Fibroblast of skin of left biceps (primary cell): ENCODE data around the gene NEFH.

Experiments used
- DNase-seq, 2 experiments: peaks; one replicate each; pipeline ENCODE4 v3.0.0-alpha.2; 2013; ENCODE audit warnings: low read depth in 2 of 2

NEFH gene

GRCh38 chr22:29493636-29494035 is 13.6 kb downstream of the NEFH start:
- DNase-seq = no peak

DNA sequence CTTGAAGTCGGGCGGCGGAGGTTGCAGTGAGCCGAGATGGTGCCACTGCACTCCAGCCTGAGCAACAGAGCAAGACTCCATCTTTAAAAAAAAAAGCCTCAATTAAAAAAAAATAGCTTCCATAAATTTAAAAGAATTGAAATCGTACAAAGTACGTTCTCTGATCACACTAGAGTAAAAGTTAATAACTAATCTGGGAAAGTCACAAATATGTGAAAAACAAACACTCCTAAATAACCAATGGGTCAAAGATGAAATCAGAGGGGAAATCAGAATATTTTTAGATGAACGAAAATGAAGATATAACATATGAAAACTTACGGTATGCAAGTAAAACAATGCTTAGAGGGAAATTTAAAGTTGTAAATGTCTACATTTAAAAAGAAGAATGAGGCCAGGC is 19.8 kb downstream of the NEFH start:
- no peak for DNase-seq

DNA sequence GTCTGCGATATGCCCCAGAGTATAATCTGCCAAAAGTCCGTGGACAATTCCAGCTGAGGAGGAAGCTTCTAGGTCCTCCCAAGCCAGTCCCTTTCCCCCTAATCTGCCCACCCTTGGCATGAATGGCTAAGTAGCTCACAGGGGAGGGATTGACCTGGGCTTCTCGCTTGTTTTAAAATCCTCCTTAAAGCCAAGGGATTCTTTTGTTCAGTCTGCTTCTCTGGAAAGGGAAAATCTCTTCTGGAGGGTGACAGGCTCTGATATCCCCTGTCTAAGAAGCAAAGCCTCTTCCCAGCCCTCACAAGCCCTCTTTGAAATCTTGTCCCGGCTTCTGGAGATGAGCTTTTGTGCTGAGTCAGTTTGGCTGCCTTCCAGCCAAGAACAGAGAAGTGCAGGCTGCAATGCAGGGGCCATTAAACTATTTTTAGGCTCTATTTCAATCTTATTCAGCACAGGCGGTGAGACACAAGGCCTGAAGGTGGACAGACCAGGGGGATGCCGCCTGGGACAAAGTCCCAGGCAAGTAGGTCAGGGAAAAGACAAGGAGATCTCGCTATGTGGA is 23.9 kb downstream of the NEFH start:
- peak; percentile 70 for DNase-seq

DNA sequence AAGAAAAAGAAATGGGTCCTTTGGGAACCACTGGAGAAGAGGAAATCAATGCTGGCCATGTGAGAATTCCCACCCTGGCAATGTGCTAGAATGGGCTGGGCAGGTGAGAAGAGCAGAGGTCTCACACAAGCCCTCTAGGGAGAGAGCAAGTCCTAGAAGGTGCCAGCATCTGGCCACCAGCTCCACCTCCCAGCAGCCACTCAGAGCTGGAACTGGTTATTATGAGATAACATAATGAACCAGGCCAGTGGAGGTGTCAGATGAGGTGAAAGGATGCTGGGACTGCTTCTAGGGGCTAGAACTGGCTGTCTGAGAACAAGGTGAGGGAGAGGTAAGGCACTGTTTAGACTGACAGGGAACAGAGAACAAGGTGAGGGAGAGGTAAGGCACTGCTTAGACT is 29.3 kb downstream of the NEFH start:
- no peak for DNase-seq

GRCh38 chr22:29509815-29510214 is 29.8 kb downstream of the NEFH start:
- DNase-seq = no peak

DNA sequence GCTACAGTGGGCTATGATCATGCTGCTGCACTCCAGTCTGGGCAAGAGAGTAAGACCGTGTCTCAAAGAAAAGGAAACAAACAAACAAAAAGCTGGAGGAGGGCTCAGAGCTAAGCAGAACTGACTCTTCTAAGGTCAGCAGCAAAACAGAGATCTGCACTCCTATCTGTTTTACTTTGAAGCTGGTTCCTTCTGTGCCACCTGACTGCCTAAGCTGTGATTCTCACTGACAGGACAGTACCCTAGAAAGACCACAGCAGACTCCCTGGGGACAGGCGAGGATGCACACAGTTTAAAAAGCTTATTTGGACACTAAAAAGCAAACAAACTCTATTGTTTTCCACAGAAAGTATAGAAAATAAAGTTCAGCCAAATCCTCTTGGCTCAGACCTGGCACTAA is 30.5 kb downstream of the NEFH start:
- no peak for DNase-seq

DNA sequence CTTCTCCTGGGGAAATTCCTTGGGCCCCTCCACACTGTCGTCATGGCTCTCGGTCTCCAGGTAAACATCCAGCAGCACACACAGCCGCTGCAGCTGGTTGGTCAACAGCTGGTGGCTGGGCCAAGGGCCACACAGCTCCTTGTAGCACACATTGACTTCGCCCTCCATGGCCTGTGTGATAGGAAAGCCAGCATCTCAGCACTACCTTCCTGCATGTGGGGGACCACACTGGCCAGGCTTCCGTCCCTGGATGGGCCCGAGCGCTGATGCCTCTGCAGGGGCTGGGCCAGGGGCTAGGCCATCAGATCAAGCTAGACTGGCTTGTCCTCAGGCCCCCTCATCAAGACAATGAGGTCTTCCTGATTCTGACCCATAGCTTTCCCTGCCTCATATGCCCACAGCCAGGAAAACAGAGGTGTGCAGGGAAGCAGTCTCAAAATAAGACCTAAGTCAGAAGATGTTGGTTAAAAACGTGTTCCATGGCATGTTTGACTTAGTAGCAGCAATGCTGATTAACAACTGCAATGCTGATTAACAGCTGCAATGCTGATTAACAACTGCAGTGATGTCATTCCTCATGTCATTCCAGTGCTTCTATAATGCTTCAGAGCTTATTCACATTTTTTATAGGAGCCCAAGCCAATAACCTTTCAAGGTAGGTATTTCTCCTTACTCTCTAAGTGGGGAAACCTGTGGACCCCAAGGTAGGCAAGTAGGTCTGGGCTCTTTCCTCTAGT is 31.3 kb downstream of the NEFH start:
- no peak for DNase-seq

- no peak for DNase-seq
Observed at GRCh38 chr22:29512031-29512430, 32.0 kb downstream of the NEFH start.

GRCh38 chr22:29517215-29517908 is 37.3 kb downstream of the NEFH start:
- DNase-seq = no peak

DNA sequence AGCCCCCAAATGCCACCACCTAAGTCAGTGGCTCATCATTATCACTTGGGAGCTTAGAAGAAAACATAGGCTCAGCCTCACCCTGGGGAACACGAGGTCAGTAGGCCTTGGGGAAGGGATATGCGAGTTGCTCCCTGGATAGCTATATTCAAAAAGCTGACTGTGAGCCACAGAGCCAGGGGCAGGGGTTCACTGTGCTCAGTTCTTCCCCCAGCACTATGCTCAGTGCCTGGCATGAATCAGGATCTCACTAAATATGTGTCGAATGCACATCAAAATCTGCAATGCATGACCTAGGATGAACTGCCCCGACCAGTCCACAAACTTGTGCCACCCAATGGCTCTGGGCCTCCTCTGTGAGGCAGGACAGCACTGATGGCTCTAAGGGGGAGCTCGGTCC is 38.4 kb downstream of the NEFH start:
- DNase-seq = no peak

DNA sequence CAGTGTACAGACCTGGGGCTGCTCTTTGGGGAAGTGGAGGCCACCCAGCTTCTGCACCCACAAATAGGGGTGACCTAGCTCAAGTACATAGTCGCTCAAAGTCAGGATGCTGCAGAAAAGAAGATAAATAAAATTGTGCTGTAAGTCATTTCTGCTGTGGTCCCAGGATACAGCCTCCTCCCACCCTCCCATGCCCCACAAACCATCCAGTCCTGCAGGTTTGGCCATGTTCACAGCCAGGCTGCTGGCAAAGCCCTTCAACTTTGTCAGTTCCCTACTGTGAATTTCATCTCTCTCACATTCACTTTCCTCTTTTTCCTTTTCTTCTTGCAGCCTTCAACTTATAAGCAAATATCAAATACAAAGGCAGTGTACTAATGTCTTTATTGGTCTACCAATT is 40.0 kb downstream of the NEFH start:
- DNase-seq = no peak

DNA sequence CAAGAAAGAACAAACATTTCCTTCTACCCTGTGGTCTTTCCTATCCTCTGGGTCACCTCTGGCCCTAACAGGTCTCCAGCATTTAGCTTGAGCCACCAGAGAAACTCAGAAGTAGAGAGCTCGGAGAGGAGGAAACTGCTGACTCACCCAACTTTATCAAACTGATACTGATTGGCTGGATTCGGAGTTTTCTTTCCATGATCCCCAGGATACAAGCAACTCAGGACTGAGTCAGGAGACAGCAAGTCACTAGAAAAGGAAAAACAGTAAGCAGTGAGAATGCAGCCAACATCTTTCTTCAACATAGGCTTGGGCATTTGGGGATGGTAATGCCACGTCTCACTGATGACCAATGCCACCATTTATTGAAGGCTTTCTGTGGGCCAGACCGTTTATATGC is 40.8 kb downstream of the NEFH start:
- no peak for DNase-seq

DNA sequence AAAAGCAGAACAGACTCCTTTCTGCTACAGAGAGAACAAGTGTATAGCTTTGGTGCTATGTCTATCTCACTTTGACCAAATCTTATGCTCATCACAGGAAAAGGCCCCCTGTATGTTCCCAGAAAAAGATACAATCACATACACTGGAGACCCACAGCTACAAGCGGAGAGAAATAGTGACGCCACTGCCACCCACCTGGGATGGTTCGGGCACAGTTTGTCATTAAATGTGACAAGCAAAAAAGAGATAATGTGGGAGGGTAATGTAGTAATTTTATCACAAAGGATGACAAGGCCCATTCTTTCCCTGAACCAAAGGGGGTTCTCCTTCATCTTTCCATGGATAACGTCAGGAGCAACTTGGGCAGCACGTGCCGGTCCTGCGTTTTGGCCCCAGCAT is 41.5 kb downstream of the NEFH start:
- no peak for DNase-seq

DNA sequence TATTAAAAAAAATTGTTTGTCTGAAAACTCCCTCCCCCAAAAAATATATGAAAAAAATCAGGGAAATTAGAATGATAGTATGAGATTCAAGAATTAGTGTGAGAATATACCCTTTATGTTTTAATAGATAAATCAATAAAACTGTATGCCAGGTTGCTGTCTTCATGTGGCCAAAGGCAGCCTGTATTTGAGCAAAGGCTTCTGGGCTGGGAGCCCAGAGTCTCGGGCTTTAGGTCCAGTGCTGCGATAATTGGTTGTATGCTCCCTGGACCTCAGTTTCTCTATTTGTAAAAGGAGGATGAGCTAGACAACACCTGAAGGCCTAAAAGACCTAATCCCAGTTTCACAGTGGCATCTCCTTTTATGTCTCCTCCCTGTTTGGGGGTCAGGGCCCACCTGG is 43.7 kb downstream of the NEFH start:
- no peak for DNase-seq

- DNase-seq = no peak
Observed at GRCh38 chr22:29524442-29525191, 44.6 kb downstream of the NEFH start.

GRCh38 chr22:29528144-29528543 is 48.1 kb downstream of the NEFH start:
- DNase-seq = no peak

- DNase-seq = no peak
Observed at GRCh38 chr22:29530716-29531115, 50.7 kb downstream of the NEFH start.

GRCh38 chr22:29531419-29531818 is 51.4 kb downstream of the NEFH start:
- no peak for DNase-seq

GRCh38 chr22:29536411-29536810 is 56.4 kb downstream of the NEFH start:
- DNase-seq = no peak

- DNase-seq = no peak
Observed at GRCh38 chr22:29539105-29539504, 59.1 kb downstream of the NEFH start.
